Kasumi-1 (cell line): ENCODE measurements around the gene AKIRIN2.

ENCODE experiments used
- DNase-seq, 2 experiments: peaks; one replicate each; lab custom pipeline; 2025; lab: John Stamatoyannopoulos, UW

AKIRIN2 gene

GRCh38 chr6:87655824-87656223, 46.2 kb downstream of the AKIRIN2 start:
- DNase-seq = no peak

GRCh38 chr6:87654875-87655454, 47.1 kb downstream of the AKIRIN2 start:
- no peak for DNase-seq

- DNase-seq = no peak
Measured at GRCh38 chr6:87654122-87654521, 47.9 kb downstream of the AKIRIN2 start.

- DNase-seq = no peak
Measured at GRCh38 chr6:87653074-87653962, 48.7 kb downstream of the AKIRIN2 start.

- no peak for DNase-seq
Measured at GRCh38 chr6:87645080-87645479, 57.0 kb downstream of the AKIRIN2 start.

GRCh38 chr6:87641065-87641692, 60.9 kb downstream of the AKIRIN2 start:
- DNase-seq = no peak

GRCh38 chr6:87639373-87639772, 62.7 kb downstream of the AKIRIN2 start:
- no peak for DNase-seq

- DNase-seq = no peak
Measured at GRCh38 chr6:87637106-87637505, 64.9 kb downstream of the AKIRIN2 start.

- no peak for DNase-seq
Measured at GRCh38 chr6:87636315-87636714, 65.7 kb downstream of the AKIRIN2 start.

- DNase-seq = no peak
Measured at GRCh38 chr6:87633851-87634250, 68.2 kb downstream of the AKIRIN2 start.

GRCh38 chr6:87630746-87631145, 71.3 kb downstream of the AKIRIN2 start:
- DNase-seq = no peak

GRCh38 chr6:87628881-87629280, 73.2 kb downstream of the AKIRIN2 start:
- DNase-seq = no peak

- DNase-seq = no peak
Measured at GRCh38 chr6:87628424-87628823, 73.6 kb downstream of the AKIRIN2 start.
